NCI-H526 treated with DMSO at 0.1 percent for 48 hours (cell line): ENCODE results near the gene CYP4F2.
"Not testable (repeated sequence)": the region's sequence is repeated elsewhere in the genome, so short reads cannot be mapped to it uniquely, and the experiment has no call there.

ENCODE experiments used
- DNase-seq: peaks from one replicate; lab custom pipeline; 2025; lab: John Stamatoyannopoulos, UW

Gene CYP4F2

GRCh38 chr19:15843894-15844222 lies 54.0 kb downstream of the CYP4F2 start:
- DNase-seq: not testable (repeated sequence)

GRCh38 chr19:15843203-15843893 lies 54.5 kb downstream of the CYP4F2 start:
- DNase-seq: no peak

GRCh38 chr19:15841875-15842569 lies 55.9 kb downstream of the CYP4F2 start:
- DNase-seq: no peak

GRCh38 chr19:15840833-15841232 lies 57.0 kb downstream of the CYP4F2 start:
- DNase-seq: no peak

GRCh38 chr19:15839888-15840287 lies 58.0 kb downstream of the CYP4F2 start:
- not testable (repeated sequence) for DNase-seq

GRCh38 chr19:15838351-15838750 lies 59.5 kb downstream of the CYP4F2 start:
- DNase-seq: no peak

GRCh38 chr19:15837221-15837731 lies 60.6 kb downstream of the CYP4F2 start:
- no peak for DNase-seq

GRCh38 chr19:15836330-15837220 lies 61.3 kb downstream of the CYP4F2 start:
- DNase-seq: peak; percentile 74

GRCh38 chr19:15835565-15836329 lies 62.1 kb downstream of the CYP4F2 start:
- not testable (repeated sequence) for DNase-seq

- DNase-seq: not testable (repeated sequence)
Measured at GRCh38 chr19:15834232-15834631, 63.6 kb downstream of the CYP4F2 start.

- DNase-seq: no peak
Measured at GRCh38 chr19:15831626-15832025, 66.2 kb downstream of the CYP4F2 start.

GRCh38 chr19:15829786-15830185 lies 68.1 kb downstream of the CYP4F2 start:
- DNase-seq: no peak

- DNase-seq: no peak
Measured at GRCh38 chr19:15829306-15829698, 68.6 kb downstream of the CYP4F2 start.

- DNase-seq: not testable (repeated sequence)
Measured at GRCh38 chr19:15828611-15829305, 69.1 kb downstream of the CYP4F2 start.

GRCh38 chr19:15828121-15828610 lies 69.7 kb downstream of the CYP4F2 start:
- no peak for DNase-seq
